GM12874 (cell line): Measurements from ENCODE around the gene SLCO3A1.

Source experiments
- TF ChIP-seq, protein P1 (sequence below): IDR thresholded peaks from 2 replicates; pipeline ENCODE4 v1.5.1; 2011; ENCODE audit warnings: low read depth, mild to moderate bottlenecking, control low read depth, low read length, moderate library complexity; ENCODE audit not compliant: insufficient read depth

Gene SLCO3A1

GRCh38 chr15:92128788-92129187, 275.3 kb downstream of the SLCO3A1 start:
- TF ChIP-seq, protein P1, sequence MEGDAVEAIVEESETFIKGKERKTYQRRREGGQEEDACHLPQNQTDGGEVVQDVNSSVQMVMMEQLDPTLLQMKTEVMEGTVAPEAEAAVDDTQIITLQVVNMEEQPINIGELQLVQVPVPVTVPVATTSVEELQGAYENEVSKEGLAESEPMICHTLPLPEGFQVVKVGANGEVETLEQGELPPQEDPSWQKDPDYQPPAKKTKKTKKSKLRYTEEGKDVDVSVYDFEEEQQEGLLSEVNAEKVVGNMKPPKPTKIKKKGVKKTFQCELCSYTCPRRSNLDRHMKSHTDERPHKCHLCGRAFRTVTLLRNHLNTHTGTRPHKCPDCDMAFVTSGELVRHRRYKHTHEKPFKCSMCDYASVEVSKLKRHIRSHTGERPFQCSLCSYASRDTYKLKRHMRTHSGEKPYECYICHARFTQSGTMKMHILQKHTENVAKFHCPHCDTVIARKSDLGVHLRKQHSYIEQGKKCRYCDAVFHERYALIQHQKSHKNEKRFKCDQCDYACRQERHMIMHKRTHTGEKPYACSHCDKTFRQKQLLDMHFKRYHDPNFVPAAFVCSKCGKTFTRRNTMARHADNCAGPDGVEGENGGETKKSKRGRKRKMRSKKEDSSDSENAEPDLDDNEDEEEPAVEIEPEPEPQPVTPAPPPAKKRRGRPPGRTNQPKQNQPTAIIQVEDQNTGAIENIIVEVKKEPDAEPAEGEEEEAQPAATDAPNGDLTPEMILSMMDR, result no peak

GRCh38 chr15:92130244-92130643, 276.7 kb downstream of the SLCO3A1 start:
- TF ChIP-seq, protein P1, result no peak

DNA sequence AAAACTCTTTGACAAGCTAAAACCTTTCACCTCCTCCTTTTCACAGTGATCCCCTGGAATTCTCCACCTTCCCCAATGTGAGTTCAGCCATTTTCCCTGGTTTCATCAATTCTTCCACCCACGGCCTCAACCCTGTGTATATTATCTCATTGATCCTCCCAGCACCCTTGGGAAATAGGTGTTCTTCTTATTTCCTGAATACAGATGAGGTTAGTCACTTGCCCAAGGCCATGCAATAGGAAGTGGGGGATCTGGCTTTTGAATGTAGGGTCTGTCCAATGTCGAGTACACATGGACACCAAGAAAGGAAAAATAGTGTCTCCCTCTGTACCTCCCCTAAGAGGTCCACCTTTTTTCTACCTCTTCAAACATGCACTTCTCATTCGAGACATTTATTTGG, 277.4 kb downstream of the SLCO3A1 start:
- TF ChIP-seq, protein P1, result no peak

DNA sequence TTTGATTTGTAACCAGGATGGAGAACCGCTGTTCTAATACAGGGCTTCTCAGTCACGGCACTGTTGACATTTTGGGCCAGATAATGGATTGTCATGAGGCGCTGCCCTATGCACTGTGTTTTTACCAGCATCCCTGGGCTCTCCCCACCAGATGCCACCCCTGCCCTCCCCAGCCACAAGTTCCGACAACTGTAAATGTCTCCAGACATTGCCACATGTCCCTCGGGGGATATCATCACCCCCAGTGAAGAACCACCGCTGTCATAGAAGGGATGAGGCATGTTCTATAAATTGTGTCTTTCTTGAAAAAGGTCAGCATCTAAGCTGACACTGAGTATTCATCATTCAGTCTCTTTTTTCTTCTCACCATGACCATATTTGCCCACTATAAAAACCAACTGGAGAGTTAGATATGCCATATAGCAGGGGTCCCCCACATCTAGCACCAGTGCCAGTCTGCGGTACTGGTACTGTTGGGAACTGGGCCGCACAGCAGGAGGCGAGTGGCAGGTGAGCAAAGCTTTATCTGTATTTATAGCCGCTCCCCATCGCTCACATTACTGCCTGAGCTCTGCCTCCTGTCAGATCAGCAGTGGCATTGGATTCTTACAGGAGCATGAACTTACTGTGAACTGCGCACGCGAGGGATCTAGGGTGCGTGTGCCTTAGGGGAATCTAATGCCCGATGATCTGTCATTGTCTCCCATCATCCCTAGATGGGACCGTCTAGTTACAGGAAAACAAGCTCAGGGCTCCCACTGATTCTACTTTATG, 279.7 kb downstream of the SLCO3A1 start:
- TF ChIP-seq, protein P1, result no peak

DNA sequence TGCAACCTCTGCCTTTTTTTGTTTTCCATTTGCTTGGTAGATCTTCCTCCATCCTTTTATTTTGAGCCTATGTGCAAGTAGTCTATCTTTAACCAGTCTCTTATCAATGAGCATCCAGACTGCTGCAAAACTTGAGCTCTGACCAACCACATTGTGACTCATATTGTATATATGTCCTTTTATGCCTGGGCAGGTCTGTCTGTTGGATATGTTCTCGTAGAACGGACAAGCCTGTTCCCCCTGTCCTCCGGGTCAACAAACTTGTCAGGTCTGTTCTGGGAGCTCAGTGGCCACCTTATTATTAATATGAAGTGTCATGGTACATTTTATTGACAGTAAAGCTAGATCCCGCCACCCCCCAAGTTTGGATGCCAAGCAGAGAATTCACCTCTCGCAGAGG, 287.3 kb downstream of the SLCO3A1 start:
- TF ChIP-seq, protein P1, result no peak

DNA sequence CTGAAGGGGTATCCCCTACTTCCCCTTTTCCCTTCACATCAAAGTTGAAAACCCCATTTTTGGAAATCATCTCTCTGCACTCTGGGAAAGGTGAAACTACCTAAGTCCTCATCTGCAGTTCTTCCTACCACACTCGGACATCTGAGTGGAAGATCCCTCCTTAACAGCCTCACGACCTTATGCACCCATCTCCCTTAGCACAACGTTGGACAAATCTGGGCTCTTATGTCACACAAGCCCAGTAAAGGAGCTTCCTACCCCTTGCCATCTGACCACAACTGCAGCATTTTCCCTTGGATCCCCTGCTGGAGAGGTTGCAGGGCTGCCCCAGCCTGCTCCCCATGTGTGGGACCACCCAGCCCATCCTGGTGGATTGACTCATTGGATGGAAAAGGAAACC, 288.1 kb downstream of the SLCO3A1 start:
- TF ChIP-seq, protein P1, result no peak

DNA sequence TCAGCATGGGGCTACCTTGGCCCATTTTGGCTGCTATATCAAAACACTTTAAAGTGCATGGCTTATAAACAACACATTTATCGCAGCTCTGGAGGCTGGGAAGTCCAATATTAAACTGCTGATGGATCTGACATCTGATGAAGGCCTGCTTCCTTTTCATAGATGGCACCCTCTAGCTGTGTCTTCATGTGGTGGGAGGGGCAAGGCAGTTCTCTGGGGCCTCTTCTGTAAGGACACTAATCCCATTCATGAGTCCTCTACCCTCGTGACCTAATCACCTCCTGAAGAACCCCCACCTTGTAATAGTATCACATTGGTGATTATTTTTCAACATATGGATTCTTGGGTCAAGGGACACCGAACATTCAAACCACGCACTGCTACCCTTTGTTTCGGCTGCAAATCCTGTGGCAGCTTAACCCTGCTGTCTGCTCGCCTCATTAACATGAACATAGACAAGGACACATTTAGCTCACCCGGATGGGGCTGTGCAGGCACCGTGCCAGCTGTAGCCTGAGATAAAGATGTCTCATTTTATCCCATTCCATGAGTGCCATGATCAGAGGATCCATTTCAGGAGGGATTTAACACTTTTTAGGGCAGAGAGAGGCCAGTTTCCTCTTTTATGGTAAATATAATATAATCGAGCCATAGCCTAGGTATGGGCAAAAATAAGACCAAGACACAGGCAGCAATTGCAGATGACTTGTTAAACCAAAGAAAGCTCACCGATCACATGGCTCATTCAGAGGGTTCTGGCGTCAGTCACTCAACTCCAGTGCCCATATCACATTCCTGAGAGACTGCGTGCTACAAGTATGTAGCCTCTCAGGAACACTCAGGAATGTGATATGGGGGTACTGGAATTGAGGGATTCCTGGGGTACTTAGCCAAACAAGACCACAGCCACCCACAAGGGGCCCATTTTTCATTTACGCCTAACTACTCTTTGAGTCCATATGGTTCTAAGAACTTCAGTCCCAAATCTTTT, 289.0 kb downstream of the SLCO3A1 start:
- TF ChIP-seq, protein P1, result no peak
